Left colon (tissue), 2 donors: Measurements from ENCODE around the gene WDR86. TPM values are rescaled to one million over a fixed set of nuclear protein-coding genes. Genes with fewer than 3 reads are reported as not detected.
A peak's percentile ranks its signal among the peaks of the same experiment; 100 is the strongest.

Experiments
- ATAC-seq: fragments of 200-7000 bp; cut with Tn5 transposase; one replicate; pipeline ENCODE4 v1.9.1; 2020; ENCODE audit warnings: mild to moderate bottlenecking, moderate library complexity
- DNase-seq, 2 donors: peaks; one replicate each; pipeline ENCODE4 v3.0.0-alpha.2; 2020
- intact Hi-C, 2 donors: fragments of 100-400 bp; cut with DNase I in 1 of 2; cut with micrococcal nuclease in 1 of 2; formaldehyde crosslinking; loops; one replicate each; pipeline versions ENCODE4 v1.11.2 to v1.14.0; 2022; cut with DNase I, micrococcal nuclease
- long read RNA-seq: library from polyadenylated mRNA; unstranded; transcript quantifications from one replicate; pipeline ENCODE4 v2.0.0, GENCODE V29; 2021
- total RNA-seq, 2 donors: library from RNA; stranded (reverse); fragmentation: NEBNext Ultra II Directional; extraction: Animal tissue kit (Norgen Biotek cat#: 25700); gene quantifications; one replicate each; pipeline ENCODE4 v1.2.1, GENCODE V29; 2021
- donor health status: DM: no; HTN: no; CAD: no.
- donor health status: DM: yes; HTN: yes; CAD: no.

The WDR86 gene, protein sequence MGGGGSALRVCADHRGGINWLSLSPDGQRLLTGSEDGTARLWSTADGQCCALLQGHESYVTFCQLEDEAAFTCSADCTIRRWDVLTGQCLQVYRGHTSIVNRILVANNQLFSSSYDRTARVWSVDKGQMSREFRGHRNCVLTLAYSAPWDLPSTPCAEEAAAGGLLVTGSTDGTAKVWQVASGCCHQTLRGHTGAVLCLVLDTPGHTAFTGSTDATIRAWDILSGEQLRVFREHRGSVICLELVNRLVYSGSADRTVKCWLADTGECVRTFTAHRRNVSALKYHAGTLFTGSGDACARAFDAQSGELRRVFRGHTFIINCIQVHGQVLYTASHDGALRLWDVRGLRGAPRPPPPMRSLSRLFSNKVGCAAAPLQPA
- 1 to 10 TPM in 1 of 2 donors, under 1 TPM in 1; 0.85 to 2.8 TPM for total RNA-seq
- long read RNA-seq: 0 reads

DNA sequence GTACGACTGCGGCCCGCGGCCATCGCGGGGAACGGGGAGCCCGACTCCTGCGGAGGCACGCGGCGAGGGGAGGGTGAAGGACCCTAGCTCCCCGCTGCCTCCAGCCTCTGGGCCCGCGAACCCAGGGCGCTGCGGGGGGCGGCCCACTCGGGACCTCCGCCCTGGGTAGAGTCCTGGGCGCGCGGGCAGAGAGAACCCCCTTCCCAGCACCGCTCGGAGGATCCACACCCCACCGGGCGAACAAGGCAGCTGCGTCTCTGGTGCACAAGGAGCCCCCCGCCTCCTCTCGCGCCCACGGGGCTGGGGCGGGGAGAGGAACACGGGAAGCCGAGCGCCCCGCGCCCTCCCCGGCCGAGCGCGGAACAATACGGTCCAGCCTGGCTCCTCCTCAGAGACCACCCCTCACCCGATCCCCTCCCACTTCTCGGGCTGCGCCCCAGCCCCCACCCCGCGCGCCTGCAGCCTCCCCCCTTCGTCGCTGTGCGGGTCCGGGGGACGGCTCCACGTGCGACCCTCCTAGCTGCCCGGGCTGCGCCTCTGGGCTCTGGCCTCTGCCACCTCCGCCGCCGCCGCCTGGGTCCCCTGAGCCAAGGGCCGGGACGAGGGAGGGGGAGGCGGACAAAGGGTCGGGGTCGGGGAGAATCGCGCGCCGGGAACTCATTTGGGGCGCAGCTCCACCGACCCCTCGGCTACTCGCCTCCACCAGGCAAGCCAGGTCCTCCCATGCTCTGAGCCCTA, at the start of gene WDR86:
Gene WDR86, minus strand, starts transcription at position 372 of the 738 bp plus-strand sequence. CDS start 449 bp downstream, outside the sequence.
- ATAC-seq (no peak), DNase-seq (no peak)
- intact Hi-C loops: no loop called here

DNA sequence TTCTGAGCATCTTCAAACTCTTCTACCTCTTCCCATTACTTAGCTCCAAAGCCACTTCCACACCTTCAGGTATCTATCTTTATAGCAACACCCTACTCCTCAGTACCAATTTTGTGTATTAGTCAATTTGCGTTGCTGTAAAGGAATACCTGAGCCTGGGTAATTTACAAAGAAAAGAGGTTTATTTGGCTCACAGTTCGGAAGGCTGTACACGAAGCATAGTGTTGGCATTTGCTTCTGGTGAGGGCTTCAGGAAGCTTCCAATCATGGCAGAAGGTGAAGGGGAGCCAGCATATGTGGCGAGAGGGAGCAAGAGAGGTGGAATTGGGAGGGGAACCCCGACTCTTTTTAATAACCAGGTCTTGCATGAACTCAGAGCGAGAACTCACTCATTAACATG, 47.7 kb upstream of the WDR86 start:
- ATAC-seq: no peak
- no peak for DNase-seq
- intact Hi-C loops: no loop called here

DNA sequence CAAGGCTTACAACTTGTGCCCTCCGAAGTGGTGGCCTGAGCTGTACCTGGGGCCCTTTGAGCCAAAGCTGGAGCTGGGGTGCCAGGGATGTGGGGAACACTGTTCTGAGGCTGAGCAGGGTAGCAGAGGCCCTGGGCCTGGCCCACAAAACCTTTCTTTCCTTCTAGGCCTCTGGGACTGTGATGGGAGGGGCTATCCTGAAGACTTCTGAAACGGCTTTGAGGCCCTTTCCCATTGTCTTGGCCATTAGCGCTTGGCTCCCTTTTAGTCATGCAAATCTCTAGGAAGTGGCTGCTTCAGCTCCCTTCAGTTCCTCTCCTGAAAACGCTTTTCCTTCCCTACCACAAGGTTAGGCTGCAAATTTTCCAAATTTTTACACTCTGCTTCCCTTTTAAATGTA, 46.9 kb upstream of the WDR86 start:
- intact Hi-C loops: no loop called here
- ATAC-seq (no peak), DNase-seq (no peak)

DNA sequence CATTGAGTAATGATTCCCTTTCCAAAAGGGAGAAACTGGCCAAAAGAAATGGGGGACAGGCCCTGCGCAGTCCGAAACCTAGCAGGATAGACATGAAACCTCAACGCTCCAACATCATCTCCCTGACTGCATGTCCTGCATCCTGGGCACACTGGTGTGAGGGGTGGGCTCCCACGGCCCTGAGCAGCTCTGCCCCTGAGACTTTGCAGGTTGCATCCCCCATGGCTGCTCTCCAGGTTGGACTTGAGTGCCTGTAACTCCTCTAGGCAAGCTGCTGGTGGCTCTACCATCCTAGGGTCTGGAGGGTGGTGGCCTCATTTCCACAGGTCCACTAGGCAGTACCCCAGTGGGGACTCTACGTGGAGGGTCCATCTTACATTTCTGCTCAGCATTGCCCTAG, 46.4 kb upstream of the WDR86 start:
- intact Hi-C loops: no loop called here
- DNase-seq (no peak), ATAC-seq (no peak)

DNA sequence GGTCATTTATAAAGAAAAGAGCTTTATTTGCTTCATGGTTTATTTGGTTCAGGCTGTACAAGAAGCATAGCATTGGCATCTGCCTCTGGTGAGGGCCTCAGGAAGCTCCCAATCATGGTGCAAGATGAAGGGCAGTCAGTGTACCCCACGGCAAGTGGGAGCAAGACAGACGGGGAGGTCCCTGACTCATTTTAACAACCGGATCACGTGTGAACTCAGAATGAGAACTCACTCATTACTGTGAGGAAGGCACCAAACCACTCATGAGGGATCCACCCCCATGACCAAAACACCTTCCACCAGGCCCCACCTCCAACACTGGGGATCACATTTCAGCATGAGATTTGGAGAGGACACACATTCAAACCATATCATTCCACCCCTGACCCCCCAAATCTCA, 45.9 kb upstream of the WDR86 start:
- no peak for DNase-seq
- intact Hi-C loops: no loop called here
- no peak for ATAC-seq

DNA sequence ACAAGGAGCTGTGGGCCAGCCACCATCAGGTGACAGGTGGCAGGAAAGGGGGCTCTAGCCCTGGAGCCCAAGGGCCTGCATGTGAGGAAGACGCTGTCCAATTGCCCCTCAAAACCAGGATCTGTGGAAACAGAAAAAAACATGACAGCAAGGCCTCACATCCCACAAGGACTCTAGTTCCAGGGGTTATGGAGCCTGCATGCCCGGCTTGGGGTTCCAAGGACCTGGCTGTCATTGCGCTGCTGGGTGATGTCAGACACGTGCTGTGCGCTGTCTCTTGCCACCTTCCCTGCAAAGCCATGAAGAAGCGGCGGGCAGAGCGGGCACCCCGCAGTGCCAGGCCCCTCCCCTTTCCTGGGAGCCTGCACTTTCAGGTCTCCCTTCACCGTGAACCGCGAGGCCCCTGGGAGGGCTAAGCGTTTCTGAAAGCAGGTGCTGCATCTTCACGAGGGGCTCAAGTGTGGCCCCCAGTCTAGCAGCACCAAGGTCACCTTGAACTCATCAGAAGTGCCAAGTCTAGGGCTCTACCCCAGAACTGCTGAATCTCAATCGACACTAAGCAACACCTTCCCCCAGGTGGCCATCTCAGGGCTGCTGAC, 45.2 kb upstream of the WDR86 start:
- DNase-seq (no peak), ATAC-seq (no peak)
- intact Hi-C loops: no loop called here

DNA sequence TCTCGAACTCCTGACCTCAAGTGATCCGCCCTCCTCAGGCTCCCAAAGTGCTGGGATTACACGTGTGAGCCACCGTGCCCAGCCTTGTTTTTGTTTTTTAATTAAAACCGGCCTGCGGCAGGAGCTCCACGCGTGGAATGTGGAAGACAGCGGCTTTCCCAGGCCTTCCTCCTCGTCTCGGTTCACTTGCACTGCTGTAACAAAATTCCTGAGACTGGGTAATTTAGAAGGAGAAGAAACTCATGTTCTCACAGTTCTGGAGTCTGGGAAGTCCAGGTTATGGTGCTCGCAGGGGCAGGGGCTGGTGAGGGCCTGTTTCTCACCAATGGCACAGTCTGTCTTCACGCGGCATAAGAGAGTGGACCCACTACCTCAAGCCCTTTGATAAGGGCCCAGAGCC, 44.5 kb upstream of the WDR86 start:
- ATAC-seq (no peak), DNase-seq (no peak)
- intact Hi-C loops: no loop called here

DNA sequence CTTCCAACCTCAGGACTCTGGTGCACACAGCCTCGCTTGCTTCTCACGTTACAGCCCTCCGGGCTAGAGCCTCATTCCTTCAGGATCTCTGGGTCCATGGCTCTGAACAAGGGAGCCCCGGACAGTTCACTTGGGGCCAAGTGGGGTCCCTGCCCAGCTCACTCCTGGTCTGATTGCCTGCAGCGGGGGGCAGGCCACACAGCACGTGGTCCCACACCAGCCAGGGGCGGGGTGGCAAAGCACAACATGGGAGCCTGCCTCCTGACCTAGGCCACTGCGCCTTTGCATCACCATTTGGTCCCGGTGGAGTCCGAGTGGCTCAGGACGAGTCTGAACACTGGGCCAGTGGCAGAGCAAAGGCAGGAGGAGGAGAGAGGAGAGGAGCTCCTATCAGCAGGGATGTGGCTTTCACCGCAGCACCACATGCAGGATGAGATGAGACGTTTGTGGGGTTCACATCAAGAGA, 43.5 kb upstream of the WDR86 start:
- intact Hi-C loops: no loop called here
- no peak for ATAC-seq
- DNase-seq: no peak

DNA sequence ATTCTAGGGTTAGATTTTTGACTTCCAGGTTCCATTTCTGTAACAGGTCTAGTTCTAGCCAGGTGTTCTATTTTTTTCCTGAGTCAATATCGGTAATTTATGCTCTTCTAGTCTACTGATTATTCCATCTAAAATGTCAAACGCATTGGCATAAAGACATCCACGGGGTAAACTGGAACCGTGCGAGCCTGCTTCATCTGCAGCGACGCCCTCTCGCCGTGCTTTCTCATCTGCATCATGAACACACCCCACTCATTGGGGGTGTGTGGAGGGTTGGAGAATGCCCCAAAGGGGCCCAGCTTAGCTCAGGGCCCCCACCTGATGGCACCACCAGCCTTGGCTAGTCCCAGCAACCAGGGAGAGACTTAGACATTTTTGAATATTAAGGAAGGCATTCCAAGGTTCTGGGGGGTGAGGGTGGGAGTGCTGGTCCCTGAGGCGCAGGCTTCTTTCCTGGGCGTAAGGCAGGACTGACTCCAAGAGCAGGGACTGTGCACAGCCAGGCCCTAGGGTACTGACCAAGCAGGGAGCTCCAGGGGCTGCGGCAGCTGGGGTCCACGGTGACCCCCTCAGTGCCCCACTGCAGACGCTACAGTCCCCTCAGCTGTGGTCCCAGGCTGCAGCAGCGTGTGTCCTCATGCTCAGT, 43.0 kb upstream of the WDR86 start:
- intact Hi-C loops: no loop called here
- no peak for DNase-seq
- no peak for ATAC-seq

DNA sequence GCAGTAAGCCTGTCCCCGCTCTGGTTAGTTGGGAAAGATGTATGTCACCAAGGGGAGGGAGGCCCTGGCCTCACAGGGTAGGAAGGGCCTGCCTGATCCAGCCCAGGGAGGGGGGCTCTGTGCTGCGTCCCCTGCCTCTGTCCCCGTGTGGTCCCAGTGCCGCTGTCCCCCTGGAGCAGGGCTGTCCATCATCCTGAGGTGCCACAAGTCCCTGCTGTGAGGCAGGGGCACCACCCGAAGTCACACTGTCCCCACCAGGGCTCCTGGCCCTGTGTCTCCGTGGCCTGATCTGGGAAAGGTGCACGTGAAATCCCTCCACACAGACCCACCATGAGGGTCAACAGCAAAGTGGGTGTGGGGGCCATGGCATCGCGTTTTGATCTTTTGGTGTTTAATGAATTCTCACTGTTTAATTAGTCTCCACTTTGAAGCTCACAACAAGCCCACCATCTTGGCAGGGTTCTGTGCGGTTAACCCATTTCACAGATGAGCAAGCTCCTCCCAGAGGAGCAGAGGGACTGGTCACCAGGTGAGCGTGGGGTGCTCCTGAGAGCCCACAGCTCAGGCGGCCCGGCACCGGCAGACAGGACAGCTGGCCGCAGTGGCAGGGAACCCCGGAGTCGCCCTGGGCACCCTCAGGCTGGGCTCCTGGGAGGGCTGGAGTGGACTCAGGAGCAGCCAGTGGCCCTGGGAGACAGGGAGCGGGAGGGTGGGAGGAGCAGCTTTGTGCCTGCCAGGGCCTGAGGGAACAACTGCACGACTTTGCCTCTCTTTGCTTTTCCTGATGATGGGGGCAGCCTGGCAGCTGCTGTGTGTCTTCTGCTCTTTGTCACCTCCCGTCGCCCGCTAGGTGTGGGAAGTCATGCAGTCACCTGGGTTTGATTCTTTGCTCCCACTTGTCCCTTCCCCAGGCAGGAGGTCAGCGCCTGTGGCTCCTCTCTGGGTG, 42.1 kb upstream of the WDR86 start:
- ATAC-seq (no peak), DNase-seq (no peak)
- intact Hi-C loops: no loop called here

DNA sequence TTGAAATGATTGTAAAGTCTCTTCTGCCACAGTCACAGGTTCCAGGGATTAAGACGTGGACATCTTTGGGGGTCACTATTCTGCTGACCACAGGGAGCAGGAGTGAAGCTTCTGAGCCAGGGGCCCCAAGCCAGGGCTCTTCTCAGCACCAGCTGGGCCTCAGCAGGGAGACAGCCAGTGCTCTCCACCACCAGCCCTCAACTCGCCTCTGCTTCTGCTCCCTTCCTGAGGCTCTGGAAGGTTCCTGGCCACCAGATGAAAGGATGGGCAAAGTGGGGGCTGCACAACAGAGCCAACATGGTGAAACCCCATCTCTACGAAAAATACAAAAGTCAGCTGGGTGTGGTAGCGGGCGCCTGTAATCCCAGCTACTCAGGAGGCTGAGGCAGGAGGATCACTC, 41.3 kb upstream of the WDR86 start:
- no peak for DNase-seq
- ATAC-seq: no peak
- intact Hi-C loops: no loop called here

DNA sequence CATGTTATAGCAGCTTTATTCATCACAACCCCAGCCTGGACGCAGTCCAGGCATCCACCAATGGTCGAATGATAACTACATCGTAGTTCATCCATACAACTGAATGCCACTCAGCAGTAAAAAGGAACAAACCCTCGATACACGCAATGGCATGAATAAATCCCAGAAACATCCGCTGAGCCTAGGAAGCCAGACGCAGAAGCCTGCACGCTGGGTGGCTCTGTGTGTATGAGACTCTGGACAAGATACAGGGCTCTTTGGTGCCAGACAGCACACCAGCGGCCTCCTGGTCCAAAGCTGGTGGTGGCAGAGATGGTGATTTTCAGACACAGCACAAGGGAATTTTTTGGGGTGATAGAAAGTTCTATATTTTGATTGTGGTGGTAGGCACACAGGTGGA, 40.2 kb upstream of the WDR86 start:
- no peak for DNase-seq
- intact Hi-C loops: loop anchor here in 1 of 2 donors (2.0 kb wide), 1 partner anchor 81 kb away; no protein-coding TSS in a partner anchor
- ATAC-seq: no peak

DNA sequence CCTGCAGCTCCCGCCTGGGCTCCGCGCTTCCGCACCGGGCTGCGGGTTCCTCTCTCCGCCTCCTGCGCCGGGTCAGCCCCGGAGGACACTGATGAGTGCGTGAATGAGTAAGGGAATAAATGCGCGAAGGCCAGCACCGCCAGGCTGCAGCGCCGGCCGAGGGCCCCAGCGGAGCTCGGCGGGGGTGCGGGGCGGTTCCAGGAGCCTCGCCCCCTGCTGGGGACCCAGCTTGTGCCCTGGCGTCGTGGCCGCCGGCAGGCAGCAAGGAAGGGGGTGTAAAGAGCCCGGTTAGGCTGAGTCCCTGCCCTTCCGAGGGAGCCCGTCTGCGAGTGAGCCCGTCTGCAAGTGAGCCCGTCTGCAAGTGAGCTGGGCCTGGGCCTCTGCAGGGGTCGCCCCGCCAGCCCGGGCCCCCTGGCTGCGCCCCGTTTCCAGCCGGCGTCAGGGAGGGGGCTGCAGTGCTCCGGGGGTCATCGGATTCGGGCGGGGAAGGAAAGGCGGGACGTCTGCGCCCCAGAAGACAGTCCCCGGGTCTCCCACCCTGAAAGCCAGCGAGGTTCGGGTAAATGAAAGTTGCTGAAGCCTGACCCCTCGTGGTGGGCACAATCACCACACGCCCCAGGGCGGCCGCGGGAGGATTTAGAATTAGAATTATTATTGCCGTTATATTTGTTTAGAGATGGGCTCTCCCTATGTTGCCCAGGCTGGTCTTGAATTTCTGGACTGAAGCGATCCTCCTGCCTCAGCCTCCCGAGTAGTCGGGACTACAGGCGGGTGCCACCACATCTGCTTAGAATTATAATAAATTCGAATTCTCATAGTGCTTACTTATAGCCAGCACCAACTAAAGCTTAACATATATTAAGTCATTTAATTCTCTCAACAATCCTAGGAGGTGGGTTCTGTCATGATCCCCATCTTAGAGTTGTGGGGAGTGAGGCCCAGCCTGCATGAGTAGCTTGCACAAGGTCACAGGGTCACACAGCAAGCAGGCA, 38.7 kb upstream of the WDR86 start:
- ATAC-seq (peak; percentile 91), DNase-seq (peak in 1 of 2 donors; percentile 76)
- intact Hi-C loops: loop anchor here in 1 of 2 donors (2.0 kb wide), 1 partner anchor 80 kb away; no protein-coding TSS in a partner anchor

DNA sequence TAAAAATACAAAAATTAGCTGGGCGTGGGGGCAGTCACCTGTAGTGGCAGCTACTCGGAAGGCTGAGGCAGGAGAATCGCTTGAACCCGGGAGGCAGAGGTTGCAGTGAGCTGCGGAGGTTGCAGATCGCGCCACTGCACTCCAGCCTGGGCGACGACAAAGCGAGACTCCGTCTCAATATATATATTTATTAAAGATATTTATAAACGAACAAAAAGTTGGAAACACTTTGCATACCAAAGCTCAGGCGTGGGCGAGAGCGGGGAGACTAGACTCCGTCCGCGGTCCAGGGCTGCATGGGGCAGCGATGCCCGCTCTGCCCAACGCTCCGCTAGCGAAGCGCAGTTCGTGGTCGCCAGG, 38.0 kb upstream of the WDR86 start:
- ATAC-seq (no peak), DNase-seq (no peak)
- intact Hi-C loops: loop anchor here in 1 of 2 donors (2.0 kb wide), 1 partner anchor 79 kb away; no protein-coding TSS in a partner anchor

DNA sequence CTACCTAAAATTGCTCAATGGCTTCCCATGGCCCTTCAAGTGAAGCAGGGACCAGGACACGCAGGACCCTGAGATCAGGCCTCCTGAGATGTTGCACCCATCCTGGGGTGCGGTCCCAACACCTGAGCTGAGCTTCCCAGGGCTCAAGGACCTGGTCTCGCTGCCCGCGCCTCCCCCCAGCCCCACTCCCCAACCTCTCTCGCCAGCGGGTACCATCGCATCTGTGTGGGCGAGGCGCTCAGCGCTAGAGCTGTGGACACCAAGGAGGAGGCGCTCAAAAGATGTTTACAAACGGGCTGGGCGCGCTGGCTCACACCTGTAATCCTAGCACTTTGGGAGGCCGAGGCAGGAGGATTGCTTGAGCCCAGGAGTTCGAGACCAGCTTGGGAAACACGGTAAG, 37.5 kb upstream of the WDR86 start:
- intact Hi-C loops: no loop called here

DNA sequence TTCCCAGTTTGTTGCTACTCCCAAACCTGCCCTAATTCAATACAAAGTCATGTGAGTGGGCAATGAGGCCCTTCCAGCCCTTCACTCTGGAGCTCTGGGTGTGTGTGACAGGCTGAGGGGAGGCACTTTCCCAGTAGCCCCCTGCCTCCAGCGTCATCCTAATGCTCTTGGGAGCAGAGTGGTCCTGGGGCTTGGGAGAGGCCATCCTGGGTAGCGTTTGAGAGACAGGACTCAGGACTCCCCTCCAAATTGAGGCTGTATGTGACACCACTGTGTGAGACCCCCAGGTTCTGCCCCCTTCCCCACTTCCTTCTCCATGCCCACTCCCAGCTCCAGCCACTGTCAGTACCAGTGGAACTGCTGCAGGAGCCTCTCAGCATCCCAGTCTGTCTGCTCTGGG, 36.6 kb upstream of the WDR86 start:
- DNase-seq (no peak), ATAC-seq (no peak)
- intact Hi-C loops: no loop called here

More for the DNA sequence above, 37.5 kb upstream of the WDR86 start:
- no peak for DNase-seq
- no peak for ATAC-seq

DNA sequence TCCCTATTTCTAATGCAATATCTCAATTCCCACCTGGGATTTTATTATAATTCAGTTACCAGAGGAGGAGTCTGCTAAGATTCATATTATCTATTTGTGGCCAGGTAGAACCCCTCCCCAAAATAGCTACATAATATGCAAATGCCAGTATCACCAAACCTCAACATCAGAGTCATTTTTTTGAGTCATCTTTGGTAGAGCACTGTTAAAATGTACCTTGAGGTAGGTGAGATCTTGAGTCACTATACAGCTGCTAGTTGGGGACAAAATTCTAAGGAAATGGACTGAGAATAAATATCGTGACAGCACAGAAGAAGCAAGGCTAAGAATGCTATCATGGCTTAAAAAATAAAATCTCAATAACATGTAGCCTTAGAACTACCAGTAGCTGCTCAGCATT, 34.8 kb upstream of the WDR86 start:
- no peak for DNase-seq
- intact Hi-C loops: no loop called here

More for the DNA sequence above, 34.8 kb upstream of the WDR86 start:
- no peak for ATAC-seq
